HL-60 (cell line): ENCODE measurements around the gene TATDN2.

Source experiments
- DNase-seq, 2 experiments: peaks; one replicate each; pipeline ENCODE4 v3.0.0-alpha.2; 2010 to 2020; ENCODE audit warnings: low read depth in 1 of 2, low spot score in 1 of 2
- H3K27ac ChIP-seq: fragments of 250-450 bp; sonication (Bioruptor Pico); replicated peaks from 2 replicates; pipeline ENCODE4 v1.5.1; 2020; ENCODE audit warnings: mild to moderate bottlenecking, moderate library complexity
- H3K27me3 ChIP-seq: fragments of 250-450 bp; sonication (Bioruptor Pico); 2 replicates; pipeline ENCODE4 v1.5.1; 2021; ENCODE audit warnings: mild to moderate bottlenecking, moderate library complexity; ENCODE audit not compliant: insufficient read depth, poor library complexity, severe bottlenecking
- H3K4me3 ChIP-seq: replicated peaks from 2 replicates; pipeline ENCODE4 v1.5.1; 2011; ENCODE audit warnings: mild to moderate bottlenecking, control low read depth, low read length; ENCODE audit not compliant: insufficient read depth
- GABPA ChIP-seq: IDR thresholded peaks from 2 replicates; pipeline ENCODE4 v1.6.1; 2012; ENCODE audit warnings: low read depth
- POLR2AphosphoS5 ChIP-seq: IDR thresholded peaks from 2 replicates; pipeline ENCODE4 v1.6.1; 2012; ENCODE audit warnings: low read depth
- SPI1 ChIP-seq: IDR thresholded peaks from 2 replicates; pipeline ENCODE4 v1.6.1; 2012; ENCODE audit warnings: low read depth, mild to moderate bottlenecking, borderline replicate concordance
- TF ChIP-seq, protein P1 (sequence below): IDR thresholded peaks from one replicate; pipeline ENCODE4 v1.5.1; 2011; ENCODE audit warnings: low read length, control low read depth, inconsistent platforms; ENCODE audit not compliant: insufficient read depth
- TF ChIP-seq, protein P2 (sequence below): IDR thresholded peaks from 2 replicates; pipeline ENCODE4 v1.6.1; 2012; ENCODE audit warnings: low read depth; ENCODE audit not compliant: insufficient replicate concordance

Gene TATDN2

DNA sequence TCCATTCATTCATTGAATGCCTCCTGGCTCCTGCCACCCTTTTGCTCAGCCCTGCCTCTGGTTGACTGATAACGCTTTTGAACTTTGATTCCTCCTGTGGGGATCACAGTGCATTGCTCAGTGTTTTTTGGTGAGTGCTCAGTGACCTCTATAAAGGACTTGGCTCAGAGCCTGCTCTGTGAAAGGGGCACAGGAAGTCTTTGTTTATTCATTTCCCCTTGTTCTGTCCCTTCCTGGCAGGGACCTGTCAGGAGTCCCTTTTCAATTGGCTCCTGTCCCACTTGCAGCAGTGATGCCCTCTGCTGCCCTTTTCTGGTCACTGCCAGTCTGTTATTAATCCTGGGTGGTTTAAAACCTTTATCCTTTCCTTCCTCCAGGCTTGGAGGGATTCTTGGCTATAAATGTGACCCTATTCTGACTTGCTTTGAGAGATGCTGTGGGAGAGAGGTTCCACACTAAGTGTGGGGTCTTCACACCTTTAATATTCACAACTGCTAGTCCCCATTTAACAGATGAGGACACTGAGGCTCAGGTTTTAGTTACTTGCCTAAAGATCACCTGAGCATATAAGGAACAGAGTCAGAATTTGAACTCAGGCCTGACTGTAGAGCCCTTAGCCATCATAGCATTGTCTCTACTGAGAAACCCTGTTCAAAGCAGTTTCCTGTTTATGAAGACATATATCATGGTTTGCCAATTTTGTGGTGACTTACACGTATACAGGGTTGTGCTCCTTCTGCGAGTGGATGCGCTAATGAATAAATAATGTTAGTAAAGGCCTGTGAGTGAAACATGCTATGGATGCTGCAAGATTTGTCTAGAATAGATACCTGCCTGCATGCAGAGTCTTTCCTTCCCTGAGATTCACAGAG, 23.2 kb upstream of the TATDN2 start:
- TF ChIP-seq SPI1, result no peak
- no peak for TF ChIP-seq GABPA
- no peak for TF ChIP-seq POLR2AphosphoS5
- TF ChIP-seq, protein P1, sequence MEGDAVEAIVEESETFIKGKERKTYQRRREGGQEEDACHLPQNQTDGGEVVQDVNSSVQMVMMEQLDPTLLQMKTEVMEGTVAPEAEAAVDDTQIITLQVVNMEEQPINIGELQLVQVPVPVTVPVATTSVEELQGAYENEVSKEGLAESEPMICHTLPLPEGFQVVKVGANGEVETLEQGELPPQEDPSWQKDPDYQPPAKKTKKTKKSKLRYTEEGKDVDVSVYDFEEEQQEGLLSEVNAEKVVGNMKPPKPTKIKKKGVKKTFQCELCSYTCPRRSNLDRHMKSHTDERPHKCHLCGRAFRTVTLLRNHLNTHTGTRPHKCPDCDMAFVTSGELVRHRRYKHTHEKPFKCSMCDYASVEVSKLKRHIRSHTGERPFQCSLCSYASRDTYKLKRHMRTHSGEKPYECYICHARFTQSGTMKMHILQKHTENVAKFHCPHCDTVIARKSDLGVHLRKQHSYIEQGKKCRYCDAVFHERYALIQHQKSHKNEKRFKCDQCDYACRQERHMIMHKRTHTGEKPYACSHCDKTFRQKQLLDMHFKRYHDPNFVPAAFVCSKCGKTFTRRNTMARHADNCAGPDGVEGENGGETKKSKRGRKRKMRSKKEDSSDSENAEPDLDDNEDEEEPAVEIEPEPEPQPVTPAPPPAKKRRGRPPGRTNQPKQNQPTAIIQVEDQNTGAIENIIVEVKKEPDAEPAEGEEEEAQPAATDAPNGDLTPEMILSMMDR, result peak; percentile 75
- TF ChIP-seq, protein P2, sequence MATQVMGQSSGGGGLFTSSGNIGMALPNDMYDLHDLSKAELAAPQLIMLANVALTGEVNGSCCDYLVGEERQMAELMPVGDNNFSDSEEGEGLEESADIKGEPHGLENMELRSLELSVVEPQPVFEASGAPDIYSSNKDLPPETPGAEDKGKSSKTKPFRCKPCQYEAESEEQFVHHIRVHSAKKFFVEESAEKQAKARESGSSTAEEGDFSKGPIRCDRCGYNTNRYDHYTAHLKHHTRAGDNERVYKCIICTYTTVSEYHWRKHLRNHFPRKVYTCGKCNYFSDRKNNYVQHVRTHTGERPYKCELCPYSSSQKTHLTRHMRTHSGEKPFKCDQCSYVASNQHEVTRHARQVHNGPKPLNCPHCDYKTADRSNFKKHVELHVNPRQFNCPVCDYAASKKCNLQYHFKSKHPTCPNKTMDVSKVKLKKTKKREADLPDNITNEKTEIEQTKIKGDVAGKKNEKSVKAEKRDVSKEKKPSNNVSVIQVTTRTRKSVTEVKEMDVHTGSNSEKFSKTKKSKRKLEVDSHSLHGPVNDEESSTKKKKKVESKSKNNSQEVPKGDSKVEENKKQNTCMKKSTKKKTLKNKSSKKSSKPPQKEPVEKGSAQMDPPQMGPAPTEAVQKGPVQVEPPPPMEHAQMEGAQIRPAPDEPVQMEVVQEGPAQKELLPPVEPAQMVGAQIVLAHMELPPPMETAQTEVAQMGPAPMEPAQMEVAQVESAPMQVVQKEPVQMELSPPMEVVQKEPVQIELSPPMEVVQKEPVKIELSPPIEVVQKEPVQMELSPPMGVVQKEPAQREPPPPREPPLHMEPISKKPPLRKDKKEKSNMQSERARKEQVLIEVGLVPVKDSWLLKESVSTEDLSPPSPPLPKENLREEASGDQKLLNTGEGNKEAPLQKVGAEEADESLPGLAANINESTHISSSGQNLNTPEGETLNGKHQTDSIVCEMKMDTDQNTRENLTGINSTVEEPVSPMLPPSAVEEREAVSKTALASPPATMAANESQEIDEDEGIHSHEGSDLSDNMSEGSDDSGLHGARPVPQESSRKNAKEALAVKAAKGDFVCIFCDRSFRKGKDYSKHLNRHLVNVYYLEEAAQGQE, result no peak
- peak in 1 of 2 experiments; percentile 78 for DNase-seq
- Histone ChIP-seq H3K27ac (peak overlapping the region; percentile 28; the same call in 1 of the 2 replicates), H3K4me3 (no peak overlapping the region), H3K27me3 (no peaks in the 10 kb centered on the region)

DNA sequence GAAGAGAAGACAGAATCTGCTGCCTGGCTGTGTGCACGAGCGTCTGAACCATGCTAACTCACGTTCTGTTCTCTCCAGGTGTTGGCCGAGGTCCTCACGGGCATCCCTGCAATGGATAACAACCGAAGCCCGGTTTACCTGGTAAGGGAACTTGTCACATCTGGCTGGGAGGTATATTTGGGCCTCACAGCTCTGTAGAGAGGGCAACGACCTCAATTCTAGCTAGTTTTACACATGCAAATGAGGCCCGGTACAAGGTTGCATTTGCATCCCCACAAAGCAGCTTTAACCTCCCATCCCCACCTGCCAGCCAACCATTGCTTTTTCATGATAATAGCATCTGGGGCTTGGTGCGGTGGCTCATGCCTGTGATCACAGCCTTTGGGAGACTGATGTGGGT, 22.0 kb upstream of the TATDN2 start:
- DNase-seq, result no peak
- Histone ChIP-seq H3K27ac (no peak overlapping the region), H3K4me3 (no peak overlapping the region)

DNA sequence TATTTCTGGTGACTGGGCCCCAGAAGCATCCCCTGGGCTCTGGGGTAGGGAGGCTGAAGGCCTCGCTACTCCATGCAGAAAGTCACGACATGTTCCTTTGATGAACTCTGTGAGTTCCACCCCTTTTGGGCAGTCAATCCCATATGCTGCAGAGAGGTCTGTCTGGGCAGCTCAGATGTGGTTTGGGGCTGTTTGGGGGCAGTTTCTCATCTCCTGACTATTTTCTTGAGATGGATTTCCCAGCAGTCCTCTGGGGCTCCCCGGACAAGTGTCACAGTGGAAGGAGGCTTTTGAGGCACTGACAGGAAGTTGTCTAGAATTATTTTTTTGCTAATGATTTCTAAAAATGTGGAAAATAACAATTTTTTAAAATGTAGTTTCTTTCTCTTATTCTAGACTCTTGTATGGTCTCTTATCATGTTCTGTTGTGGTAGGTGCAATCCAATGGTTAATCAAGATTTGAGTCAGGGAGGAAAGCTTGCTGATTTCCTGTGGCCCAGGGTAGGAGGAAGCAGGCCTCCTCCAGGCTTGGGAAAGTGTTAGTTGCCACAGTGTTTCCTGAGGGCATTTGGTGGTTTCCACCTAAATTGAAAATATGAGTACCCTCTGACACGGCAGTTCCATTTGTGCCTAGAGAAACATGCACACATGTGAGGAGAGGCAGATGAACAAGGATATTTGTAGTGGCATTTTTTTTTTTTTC, 19.9 kb upstream of the TATDN2 start:
- H3K27ac ChIP-seq, result peak overlapping the region; percentile 56
- peak; percentile 89 for TF ChIP-seq POLR2AphosphoS5
- TF ChIP-seq, protein P2, result no peak
- H3K4me3 ChIP-seq, result no peak overlapping the region
- no peaks in the 10 kb centered on the region for H3K27me3 ChIP-seq
- DNase-seq, result peak in 1 of 2 experiments; percentile 86

More for the DNA sequence above, 22.0 kb upstream of the TATDN2 start:
- H3K27me3 ChIP-seq, result no peaks in the 10 kb centered on the region
- TF ChIP-seq, protein P1, result no peak
- TF ChIP-seq POLR2AphosphoS5, result no peak
- no peak for TF ChIP-seq SPI1
- TF ChIP-seq, protein P2, result no peak
- TF ChIP-seq GABPA, result no peak
